H1 (cell line): ENCODE data around the gene CDKN2AIP. TPM values are rescaled to one million over a fixed set of nuclear protein-coding genes. Genes with fewer than 3 reads are reported as not detected.
A peak's percentile ranks its signal among the peaks of the same experiment; 100 is the strongest.

ENCODE experiments used
- BRCA1 ChIP-seq: IDR thresholded peaks from 2 replicates; pipeline ENCODE4 v1.6.1; 2012; ENCODE audit warnings: low read depth, low read length, improper control_type of control experiment
- CBX5 ChIP-seq: fragments of 300-800, 300-1000 bp; sonication (generic); IDR thresholded peaks from 2 replicates; pipeline ENCODE4 v1.7.1; 2016; ENCODE audit warnings: antibody characterized with exemption, low read length, low read depth
- CEBPB ChIP-seq: IDR thresholded peaks from 2 replicates; pipeline ENCODE4 v1.6.1; 2012; ENCODE audit warnings: low read depth, low read length
- CHD2 ChIP-seq: IDR thresholded peaks from 2 replicates; pipeline ENCODE4 v1.6.1; 2012; ENCODE audit warnings: low read length, improper control_type of control experiment
- CTBP2 ChIP-seq: IDR thresholded peaks from 2 replicates; pipeline ENCODE4 v1.7.0; 2011; ENCODE audit warnings: borderline replicate concordance, mild to moderate bottlenecking, moderate library complexity, mixed read lengths, low read length; ENCODE audit not compliant: insufficient read depth, insufficient read length
- FOSL1 ChIP-seq: IDR thresholded peaks from 2 replicates; pipeline ENCODE4 v1.6.1; 2011; ENCODE audit warnings: mild to moderate bottlenecking, low read depth, low read length, moderate library complexity; ENCODE audit not compliant: insufficient read depth
- KDM1A ChIP-seq: fragments of 200-600, 300-600 bp; sonication (generic); IDR thresholded peaks from 2 replicates; pipeline ENCODE4 v1.7.1; 2016; ENCODE audit warnings: mild to moderate bottlenecking, low read length, borderline replicate concordance
- KDM4A ChIP-seq: IDR thresholded peaks from one replicate; pipeline ENCODE4 v1.7.1; 2012; ENCODE audit warnings: low read depth, mild to moderate bottlenecking, moderate library complexity, low read length, inconsistent platforms; ENCODE audit not compliant: severe bottlenecking
- NANOG ChIP-seq: IDR thresholded peaks from 2 replicates; pipeline ENCODE4 v1.6.1; 2011; ENCODE audit warnings: low read length, low read depth, mild to moderate bottlenecking, inconsistent platforms; ENCODE audit not compliant: insufficient read depth, poor library complexity, severe bottlenecking
- NRF1 ChIP-seq: IDR thresholded peaks from 2 replicates; pipeline ENCODE4 v1.6.1; 2011; ENCODE audit warnings: mild to moderate bottlenecking, low read depth, low read length, improper control_type of control experiment
- POLR2AphosphoS5 ChIP-seq: IDR thresholded peaks from 2 replicates; pipeline ENCODE4 v1.6.1; 2011; ENCODE audit warnings: low read depth, low read length
- RBBP5 ChIP-seq: IDR thresholded peaks from 2 replicates; pipeline ENCODE4 v1.7.1; 2012; ENCODE audit warnings: low read depth, mild to moderate bottlenecking, inconsistent platforms, low read length, moderate library complexity, borderline replicate concordance
- RXRA ChIP-seq: IDR thresholded peaks from 2 replicates; pipeline ENCODE4 v1.6.1; 2011; ENCODE audit warnings: low read depth, mild to moderate bottlenecking, low read length, moderate library complexity; ENCODE audit not compliant: insufficient read depth
- SAP30 ChIP-seq: fragments of 300-600 bp; sonication (generic); IDR thresholded peaks from 2 replicates; pipeline ENCODE4 v1.7.1; 2012; ENCODE audit warnings: low read length, moderate library complexity, mild to moderate bottlenecking, inconsistent platforms; ENCODE audit not compliant: insufficient read depth, insufficient replicate concordance
- SIRT6 ChIP-seq: IDR thresholded peaks from one replicate; pipeline ENCODE4 v1.7.1; 2012; ENCODE audit warnings: low read length, inconsistent platforms
- SIX5 ChIP-seq: IDR thresholded peaks from 2 replicates; pipeline ENCODE4 v1.6.1; 2011; ENCODE audit warnings: mild to moderate bottlenecking, low read depth, low read length
- SP2 ChIP-seq: IDR thresholded peaks from 2 replicates; pipeline ENCODE4 v1.6.1; 2012; ENCODE audit warnings: mild to moderate bottlenecking, low read length, inconsistent platforms
- SUZ12 ChIP-seq: fragments of 200-600 bp; sonication (generic); IDR thresholded peaks from 2 replicates; pipeline ENCODE4 v1.6.1; 2012; ENCODE audit warnings: mild to moderate bottlenecking, inconsistent platforms, low read length, moderate library complexity, mixed read lengths
- TAF7 ChIP-seq: optimal IDR thresholded peaks from 2 replicates; pipeline ENCODE3; 2011; ENCODE audit warnings: low read depth, mild to moderate bottlenecking, inconsistent platforms, low read length, moderate library complexity, borderline replicate concordance
- TEAD4 ChIP-seq: IDR thresholded peaks from 2 replicates; pipeline ENCODE4 v1.6.1; 2012; ENCODE audit warnings: low read depth, low read length, inconsistent platforms, mixed read lengths
- YY1 ChIP-seq: IDR thresholded peaks from 2 replicates; pipeline ENCODE4 v1.6.1; 2011; ENCODE audit warnings: low read depth, mild to moderate bottlenecking, low read length
- ZNF274 ChIP-seq: IDR thresholded peaks from 2 replicates; pipeline ENCODE4 v1.7.0; 2012; ENCODE audit warnings: low read length, borderline replicate concordance; ENCODE audit errors: extremely low read depth
- polyA plus RNA-seq, 7 experiments: library from polyadenylated mRNA; depleted of rRNA in 3 of 7; stranded (reverse) in 5 of 7; unstranded in 2 of 7; fragments of >200 nt in 5 of 7; fragments of 200-250 nt in 2 of 7; gene quantifications; 1 replicate in 5 of 7; 2 replicates in 1 of 7; 4 replicates in 1 of 7; pipeline versions ENCODE4 v1.2.1 to v1.2.3, GENCODE V29; 2011 to 2013; ENCODE audit warnings: missing spikeins in 2 of 7, mixed read lengths in 2 of 7
- total RNA-seq: library from RNA; stranded (reverse); fragmentation: NEBNext Ultra II Directional; extraction: Animal tissue kit (Norgen Biotek cat#: 25700); gene quantifications from 2 replicates; pipeline ENCODE4 v1.2.1, GENCODE V29; 2021
- TF ChIP-seq, protein P1 (sequence below): IDR thresholded peaks from 2 replicates; pipeline ENCODE4 v1.6.1; 2012; ENCODE audit warnings: low read length, inconsistent platforms

The CDKN2AIP gene
- total and polyA plus RNA-seq, 2 of the 8 experiments (the other 6 are each of a cell fraction or from before 2014, with no cell fraction given): 6.0 to 14.0 TPM

DNA sequence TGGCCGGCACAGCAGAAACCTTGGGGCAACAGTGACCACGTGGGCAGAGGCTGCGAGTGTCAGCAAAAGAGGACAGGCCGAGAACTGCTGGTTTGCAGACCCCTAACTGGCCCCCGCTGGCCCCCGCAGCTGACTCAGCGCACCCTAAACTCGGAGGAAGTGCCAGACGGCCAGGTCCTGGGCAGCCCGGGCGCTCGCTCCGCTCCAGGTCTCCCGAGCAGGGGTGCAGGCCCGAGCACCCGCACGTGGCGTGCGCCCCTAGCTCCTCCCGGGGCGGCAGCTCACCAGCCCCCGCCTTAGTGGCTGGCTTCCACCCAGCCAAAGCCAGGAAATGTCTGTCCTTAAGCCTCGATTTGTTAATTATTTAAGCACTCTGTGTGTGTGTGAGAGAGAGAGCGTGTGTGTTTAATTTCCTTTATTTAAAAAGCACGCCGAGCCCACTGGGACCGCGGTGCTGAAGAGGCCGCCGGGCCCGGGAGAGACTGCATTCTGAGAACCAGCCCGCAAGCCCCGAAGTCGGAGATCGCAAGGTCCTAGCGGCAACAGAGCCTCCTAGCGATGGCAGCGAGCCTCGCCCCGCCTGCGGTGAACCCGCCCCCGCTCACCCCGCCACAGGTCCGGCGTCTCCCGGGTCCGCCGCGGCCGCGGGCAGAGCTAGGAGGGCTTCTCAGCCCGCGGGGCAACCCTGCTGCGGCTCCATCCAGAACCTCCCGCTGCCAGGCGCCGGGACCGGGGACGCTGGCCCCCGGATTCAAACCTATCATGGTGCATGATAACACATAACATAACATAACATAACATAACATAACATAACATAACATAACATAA, 45.9 kb upstream of the CDKN2AIP start (continued):
- TF ChIP-seq ZNF274 (no peak), SIRT6 (no peak), CBX5 (no peak), TEAD4 (peak; percentile 52; the same call in 1 of the 2 replicates), KDM1A (no peak), SUZ12 (no peak), CHD2 (no peak), POLR2AphosphoS5 (peak; percentile 48), FOSL1 (no peak), RXRA (no peak), NRF1 (no peak), TAF7 (peak; percentile 81), YY1 (0 out of 2 replicates have a peak, but pooled peaks have one; percentile 30), SIX5 (no peak), CTBP2 (no peak), SP2 (no peak), SAP30 (no peak), RBBP5 (no peak; the same call in 1 of the 2 replicates), CEBPB (no peak), NANOG (no peak), KDM4A (peak; percentile 8), BRCA1 (no peak)
- TF ChIP-seq, protein P1, sequence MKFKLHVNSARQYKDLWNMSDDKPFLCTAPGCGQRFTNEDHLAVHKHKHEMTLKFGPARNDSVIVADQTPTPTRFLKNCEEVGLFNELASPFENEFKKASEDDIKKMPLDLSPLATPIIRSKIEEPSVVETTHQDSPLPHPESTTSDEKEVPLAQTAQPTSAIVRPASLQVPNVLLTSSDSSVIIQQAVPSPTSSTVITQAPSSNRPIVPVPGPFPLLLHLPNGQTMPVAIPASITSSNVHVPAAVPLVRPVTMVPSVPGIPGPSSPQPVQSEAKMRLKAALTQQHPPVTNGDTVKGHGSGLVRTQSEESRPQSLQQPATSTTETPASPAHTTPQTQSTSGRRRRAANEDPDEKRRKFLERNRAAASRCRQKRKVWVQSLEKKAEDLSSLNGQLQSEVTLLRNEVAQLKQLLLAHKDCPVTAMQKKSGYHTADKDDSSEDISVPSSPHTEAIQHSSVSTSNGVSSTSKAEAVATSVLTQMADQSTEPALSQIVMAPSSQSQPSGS: no peak
